Right lobe of liver (tissue), 6 donors: ENCODE measurements around the gene ZFAND3. TPM values are rescaled to one million over a fixed set of nuclear protein-coding genes. Genes with fewer than 3 reads are reported as not detected.
A peak's percentile ranks its signal among the peaks of the same experiment; 100 is the strongest.
"Not testable (repeated sequence)": the region's sequence is repeated elsewhere in the genome, so short reads cannot be mapped to it uniquely, and the experiment has no call there.

Experiments
- ATAC-seq, 4 donors: fragments of 200-7000 bp; cut with Tn5 transposase; one replicate each; pipeline ENCODE4 v1.9.1; 2020; ENCODE audit warnings: mild to moderate bottlenecking in 4 of 4, moderate library complexity in 4 of 4
- DNase-seq, 3 donors: peaks; one replicate each; pipeline ENCODE4 v3.0.0-alpha.2; 2020
- H3K27ac ChIP-seq, 3 donors: fragments of 200-600 bp; one replicate each; pipeline ENCODE4 v1.8.0; 2022
- H3K27me3 ChIP-seq, 2 donors: fragments of 200-600 bp; one replicate each; pipeline ENCODE4 v1.8.0; 2022
- H3K36me3 ChIP-seq, 4 donors: fragments of 200-600 bp; sonication (generic) in 1 of 4; one replicate each; pipeline versions ENCODE4 v1.5.1 to v1.8.0; 2017 to 2022; ENCODE audit warnings: control low read depth in 1 of 4
- H3K4me1 ChIP-seq, 4 donors: fragments of 200-600 bp; sonication (generic) in 1 of 4; one replicate each; pipeline versions ENCODE4 v1.5.1 to v1.8.0; 2017 to 2022; ENCODE audit warnings: control low read depth in 1 of 4
- H3K4me3 ChIP-seq, 3 donors: fragments of 200-600 bp; one replicate each; pipeline ENCODE4 v1.8.0; 2022
- H3K9me3 ChIP-seq, 4 donors: fragments of 200-600 bp; sonication (generic) in 1 of 4; one replicate each; pipeline versions ENCODE4 v1.5.1 to v1.8.0; 2017 to 2022; ENCODE audit warnings: control low read depth in 1 of 4
- POLR2A ChIP-seq: fragments of 450-650 bp; IDR thresholded peaks from one replicate; pipeline ENCODE4 v1.6.1; 2017; ENCODE audit warnings: antibody characterized with exemption, mild to moderate bottlenecking
- WGBS: methylation state at CpG from one replicate; pipeline ENCODE4 v1.1.6; 2018; ENCODE audit warnings: low coverage, low lambda C conversion rate; ENCODE audit not compliant: insufficient coverage; ENCODE audit errors: missing lambda C conversion rate; 5-methylcytosine and 5-hydroxymethylcytosine counted together
- intact Hi-C, 2 donors: fragments of 100-400 bp; cut with DNase I; formaldehyde crosslinking; loops; one replicate each; pipeline versions ENCODE4 v1.11.2 to v1.14.1; 2022
- total RNA-seq, 6 experiments: library from RNA; depleted of rRNA in 2 of 6; stranded (reverse); fragments of >200 nt in 2 of 6; fragmentation: NEBNext Ultra II Directional in 3 of 6; extraction: Animal tissue kit (Norgen Biotek cat#: 25700) in 3 of 6; gene quantifications; one replicate each; pipeline versions ENCODE4 v1.1.0 to v1.2.4, GENCODE V29; 2016 to 2023
- TF ChIP-seq, protein P1 (sequence below), 4 donors: fragments of 200-600 bp in 3 of 4; fragments of 450-650 bp in 1 of 4; IDR thresholded peaks; one replicate each; pipeline versions ENCODE4 v1.5.1 to v1.8.0; 2016 to 2022; ENCODE audit warnings: antibody characterized with exemption in 4 of 4, mild to moderate bottlenecking in 2 of 4
- donor health status: DM: no; HTN: yes; CAD: no.
- donor health status: DM: no; HTN: no; CAD: no.
- donor health status: DM: no; HTN: no; CAD: no.
- donor health status: DM: no; HTN: yes; CAD: no.
- donor health status: DM: no; HTN: yes; CAD: no.

Gene ZFAND3
- total RNA-seq, 6 experiments from 2014 or later: 43.1 to 66.5 (median 53.2) TPM

- ATAC-seq: peak; percentile 12 to 61 (median 42)
- no peak for DNase-seq
- TF ChIP-seq, protein P1, sequence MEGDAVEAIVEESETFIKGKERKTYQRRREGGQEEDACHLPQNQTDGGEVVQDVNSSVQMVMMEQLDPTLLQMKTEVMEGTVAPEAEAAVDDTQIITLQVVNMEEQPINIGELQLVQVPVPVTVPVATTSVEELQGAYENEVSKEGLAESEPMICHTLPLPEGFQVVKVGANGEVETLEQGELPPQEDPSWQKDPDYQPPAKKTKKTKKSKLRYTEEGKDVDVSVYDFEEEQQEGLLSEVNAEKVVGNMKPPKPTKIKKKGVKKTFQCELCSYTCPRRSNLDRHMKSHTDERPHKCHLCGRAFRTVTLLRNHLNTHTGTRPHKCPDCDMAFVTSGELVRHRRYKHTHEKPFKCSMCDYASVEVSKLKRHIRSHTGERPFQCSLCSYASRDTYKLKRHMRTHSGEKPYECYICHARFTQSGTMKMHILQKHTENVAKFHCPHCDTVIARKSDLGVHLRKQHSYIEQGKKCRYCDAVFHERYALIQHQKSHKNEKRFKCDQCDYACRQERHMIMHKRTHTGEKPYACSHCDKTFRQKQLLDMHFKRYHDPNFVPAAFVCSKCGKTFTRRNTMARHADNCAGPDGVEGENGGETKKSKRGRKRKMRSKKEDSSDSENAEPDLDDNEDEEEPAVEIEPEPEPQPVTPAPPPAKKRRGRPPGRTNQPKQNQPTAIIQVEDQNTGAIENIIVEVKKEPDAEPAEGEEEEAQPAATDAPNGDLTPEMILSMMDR (IDR thresholded peaks at IDR 0.05): no peak
- TF ChIP-seq POLR2A: no peak
- no peak overlapping the region for H3K27ac ChIP-seq
- no peaks in the 10 kb centered on the region for H3K36me3 ChIP-seq
- no peaks in the 10 kb centered on the region for H3K9me3 ChIP-seq
- no peaks in the 10 kb centered on the region for H3K27me3 ChIP-seq
- intact Hi-C loops: no loop called here
- peaks cover 0 to 30% (median 3%) of the 10 kb centered on the region in 4 donors for H3K4me1 ChIP-seq
- WGBS: 70% methylated on average over 3 of the region's 7 CpGs
- H3K4me3 ChIP-seq: no peak overlapping the region
These were observed 58.7 kb downstream of the ZFAND3 start for GRCh38 chr6:37878150-37878710.

- H3K9me3 ChIP-seq, H3K4me3 ChIP-seq, H3K27me3 ChIP-seq, intact Hi-C loops, H3K27ac ChIP-seq, DNase-seq, ATAC-seq, H3K36me3 ChIP-seq: not testable (repeated sequence)
- H3K4me1 ChIP-seq: peaks cover 0 to 30% (median 2%) of the 10 kb centered on the region in 4 donors
- WGBS: 81% methylated on average over 5 of the region's 5 CpGs
These were observed 61.1 kb downstream of the ZFAND3 start for GRCh38 chr6:37880602-37881001.

- 88% methylated on average over 2 of the region's 2 CpGs for WGBS
- intact Hi-C loops: no loop called here
- ATAC-seq (no peak), DNase-seq (no peak)
- peaks cover 0 to 24% (median 0%) of the 10 kb centered on the region in 4 donors for H3K4me1 ChIP-seq
- H3K9me3 ChIP-seq: no peaks in the 10 kb centered on the region
- no peak overlapping the region for H3K4me3 ChIP-seq
- no peaks in the 10 kb centered on the region for H3K27me3 ChIP-seq
- H3K27ac ChIP-seq: no peak overlapping the region
- no peaks in the 10 kb centered on the region for H3K36me3 ChIP-seq
- TF ChIP-seq, protein P1 (IDR thresholded peaks at IDR 0.05): no peak
- no peak for TF ChIP-seq POLR2A
These were observed 62.8 kb downstream of the ZFAND3 start for GRCh38 chr6:37882292-37882691.

- Histone ChIP-seq H3K36me3 (no peaks in the 10 kb centered on the region), H3K9me3 (no peaks in the 10 kb centered on the region), H3K4me1 (peaks cover 0 to 24% (median 0%) of the 10 kb centered on the region in 4 donors), H3K27me3 (no peaks in the 10 kb centered on the region), H3K27ac (no peak overlapping the region), H3K4me3 (no peak overlapping the region)
- DNase-seq (no peak), ATAC-seq (peak; percentile 50 to 79 (median 62))
- TF ChIP-seq, protein P1 (IDR thresholded peaks at IDR 0.05): no peak
- no peak for TF ChIP-seq POLR2A
- WGBS: 67% methylated on average over 1 of the region's 2 CpGs
- intact Hi-C loops: no loop called here
These were observed 63.3 kb downstream of the ZFAND3 start for GRCh38 chr6:37882724-37883413.

DNA sequence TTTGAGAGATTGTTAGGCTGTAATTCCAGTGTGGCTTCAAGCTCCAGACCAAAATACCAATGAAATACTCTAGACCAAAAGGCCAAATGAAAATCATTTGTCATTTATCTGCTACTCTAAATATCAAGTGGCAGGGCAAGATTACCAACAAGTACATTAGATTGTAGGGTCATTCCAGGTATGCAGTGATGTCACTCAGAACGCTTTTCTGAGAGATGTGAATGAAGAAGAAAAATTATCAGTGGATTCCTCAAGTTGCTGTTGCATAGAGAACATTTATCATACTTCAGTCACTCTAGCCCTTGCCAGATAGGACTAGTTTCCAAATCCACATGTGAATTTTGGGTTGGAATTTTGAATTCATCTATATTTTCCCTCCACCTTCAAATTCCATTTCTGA lies 65.0 kb downstream of the ZFAND3 start:
- WGBS: 100% methylated on average over 1 of the region's 1 CpG

More for the DNA sequence above, 65.0 kb downstream of the ZFAND3 start:
- Histone ChIP-seq H3K4me1 (peaks cover 0 to 17% (median 0%) of the 10 kb centered on the region in 4 donors), H3K4me3 (no peak overlapping the region), H3K27me3 (no peaks in the 10 kb centered on the region), H3K27ac (no peak overlapping the region), H3K36me3 (no peaks in the 10 kb centered on the region), H3K9me3 (no peaks in the 10 kb centered on the region)
- intact Hi-C loops: no loop called here
- no peak for DNase-seq
- TF ChIP-seq, protein P1 (IDR thresholded peaks at IDR 0.05): no peak
- TF ChIP-seq POLR2A: no peak
- ATAC-seq: no peak
